Heart left ventricle (tissue), 16 donors: ENCODE measurements around the gene ADCY3. TPM values are rescaled to one million over a fixed set of nuclear protein-coding genes. Genes with fewer than 3 reads are reported as not detected.

Experiments used
- ATAC-seq, 4 donors: fragments of 200-7000 bp; cut with Tn5 transposase; one replicate each; pipeline ENCODE4 v1.9.1; 2020 to 2022; ENCODE audit warnings: moderate library complexity in 4 of 4, mild to moderate bottlenecking in 3 of 4, moderate number of reproducible peaks in 1 of 4
- DNase-seq, 5 donors: peaks; one replicate each; pipeline ENCODE4 v3.0.0-alpha.2; 2020
- H3K27ac ChIP-seq, 12 donors: fragments of 200-600 bp; sonication (generic) in 4 of 12; one replicate each; pipeline versions ENCODE4 v1.5.0 to v1.8.0; 2016 to 2022; ENCODE audit warnings: mild to moderate bottlenecking in 2 of 12
- H3K27me3 ChIP-seq, 9 donors: fragments of 200-600 bp; sonication (generic) in 2 of 9; one replicate each; pipeline versions ENCODE4 v1.5.1 to v1.8.0; 2016 to 2022; ENCODE audit warnings: mild to moderate bottlenecking in 3 of 9
- H3K36me3 ChIP-seq, 9 donors: fragments of 200-600 bp; sonication (generic) in 2 of 9; one replicate each; pipeline versions ENCODE4 v1.5.0 to v1.8.0; 2018 to 2022; ENCODE audit warnings: mild to moderate bottlenecking in 2 of 9
- H3K4me1 ChIP-seq, 12 donors: fragments of 200-600 bp; sonication (generic) in 4 of 12; one replicate each; pipeline versions ENCODE4 v1.5.0 to v1.8.0; 2016 to 2022; ENCODE audit warnings: mild to moderate bottlenecking in 3 of 12
- H3K4me3 ChIP-seq, 12 donors: fragments of 200-600 bp; sonication (generic) in 4 of 12; one replicate each; pipeline versions ENCODE4 v1.5.0 to v1.8.0; 2017 to 2022; ENCODE audit warnings: mild to moderate bottlenecking in 9 of 12, moderate library complexity in 4 of 12
- H3K9me3 ChIP-seq, 12 donors: fragments of 200-600 bp; sonication (generic) in 4 of 12; one replicate each; pipeline versions ENCODE4 v1.5.0 to v1.8.0; 2016 to 2022; ENCODE audit warnings: mild to moderate bottlenecking in 1 of 12
- POLR2A ChIP-seq, 2 donors: fragments of 450-650 bp; IDR thresholded peaks; one replicate each; pipeline ENCODE4 v1.6.1; 2017; ENCODE audit warnings: antibody characterized with exemption in 2 of 2, mild to moderate bottlenecking in 2 of 2, moderate library complexity in 2 of 2
- WGBS, 4 donors: extraction: QIAGEN DNeasy Blood & Tissue Kit in 2 of 4; methylation state at CpG; one replicate each; pipeline versions ENCODE4 v1.1.5 to v1.1.7; 2013 to 2018; 5-methylcytosine and 5-hydroxymethylcytosine counted together
- intact Hi-C, 10 donors: fragments of 100-400 bp; cut with DNase I; formaldehyde crosslinking; loops; one replicate each; pipeline versions ENCODE4 v1.11.1 to v1.14.2; 2022
- polyA plus RNA-seq, 2 donors: library from polyadenylated mRNA; stranded (reverse); fragments of 200-250 nt; gene quantifications; one replicate each; pipeline ENCODE4 v1.2.3, GENCODE V29; 2013
- total RNA-seq, 9 donors: library from RNA; depleted of rRNA in 2 of 9; stranded (reverse); fragments of >200 nt in 2 of 9; fragmentation: NEBNext Ultra II Directional in 3 of 9; extraction: Animal tissue kit (Norgen Biotek cat#: 25700) in 3 of 9; gene quantifications; one replicate each; pipeline versions ENCODE4 v1.1.0 to v1.2.4, GENCODE V29; 2016 to 2023
- TF ChIP-seq, protein P1 (sequence below), 12 donors: fragments of 200-600 bp; sonication (generic) in 4 of 12; IDR thresholded peaks; one replicate each; pipeline versions ENCODE4 v1.5.0 to v1.8.0; 2018 to 2022; ENCODE audit warnings: antibody characterized with exemption in 12 of 12, mild to moderate bottlenecking in 5 of 12
- donor health status: ischemic (EF 13 %, LVEDD 7.1; RV severe dilation, severe dysfunction).
- donor health status: healthy with polysubstance abuse.
- donor health status: DM: no; HTN: yes; CAD: no.
- donor health status: DM: no; HTN: no; CAD: no.
- donor health status: ischemic (EF 25% LVEDD 6.9; RV normal size, moderate dysfunction).
- donor health status: ischemic (EF 25% LVEDD 5.7; RV mildly dilated, moderate dysfunction).
- donor health status: healthy.
- donor health status: DM: yes; HTN: yes; CAD: no.
- donor health status: ischemic (EF 35%, LVEDD 5.7; RV mildly dilated, moderate dysfunction).
- donor health status: nonischemic (EF 11% LVEDD 7.7; RV severe dilation, severe dysfunction).
- donor health status: DM: yes; HTN: yes; CAD: no.
- donor health status: PGD.
- donor health status: ischemic (EF 29% LVEDD 5.4; RV normal size, mild dysfunction).
- donor health status: nonischemic (EF 23%, LVEDD 6.1; RV moderate dilation, normal function).

ADCY3 gene
- total and polyA plus RNA-seq, 11 donors: 9.3 to 36.0 (median 14.4) TPM

DNA sequence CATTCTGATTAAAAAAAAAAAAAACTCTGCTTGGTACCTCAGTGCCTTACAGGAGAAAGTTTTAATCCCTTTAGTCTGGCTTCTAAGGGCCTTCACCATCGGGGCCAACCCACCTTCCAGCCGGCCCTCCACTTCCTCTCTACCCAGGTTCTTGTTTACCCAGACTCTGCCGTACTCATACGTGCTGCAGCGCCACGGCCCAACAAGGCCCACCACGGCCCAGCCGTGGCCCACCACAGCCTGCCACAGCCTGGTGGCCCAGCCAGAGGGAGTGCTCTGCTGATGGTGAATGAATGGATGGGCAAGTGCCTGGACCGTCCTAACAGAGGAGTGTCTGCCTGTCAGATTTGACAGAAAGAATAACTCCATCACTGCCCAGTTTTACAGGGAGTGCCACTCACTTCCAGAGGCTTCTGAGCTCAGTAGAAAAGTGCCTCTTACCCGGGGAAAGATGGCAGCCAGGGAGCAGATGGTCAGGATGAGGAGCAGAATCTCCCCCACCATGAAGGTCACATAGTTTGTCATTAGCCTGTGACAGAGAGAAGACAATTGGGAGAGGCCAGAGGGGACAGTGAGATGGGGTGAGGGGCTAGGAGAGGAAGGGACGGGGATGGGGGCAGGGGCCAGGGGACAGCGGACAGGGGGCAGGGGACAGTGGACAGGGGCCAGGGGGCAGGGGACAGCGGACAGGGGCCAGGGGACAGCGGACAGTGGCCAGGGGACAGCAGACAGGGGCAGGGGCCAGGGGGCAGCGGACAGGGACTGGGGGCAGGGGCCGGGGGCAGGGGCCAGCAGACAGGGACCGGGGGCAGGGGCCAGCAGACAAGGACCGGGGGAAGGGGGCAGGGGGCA is 88.6 kb downstream of the ADCY3 start:
- WGBS, 4 donors: 78 to 90% (median 86%) methylated on average over 13 to 18 of the region's 18 CpGs
- DNase-seq (no peak), ATAC-seq (no peak)
- Histone ChIP-seq H3K27me3 (no peaks in the 10 kb centered on the region), H3K36me3 (peaks cover 0 to 25% (median 3%) of the 10 kb centered on the region in 9 donors), H3K4me3 (no peak overlapping the region), H3K27ac (no peak overlapping the region), H3K4me1 (peaks cover 0 to 16% (median 11%) of the 10 kb centered on the region in 12 donors), H3K9me3 (no peaks in the 10 kb centered on the region)
- TF ChIP-seq, protein P1, sequence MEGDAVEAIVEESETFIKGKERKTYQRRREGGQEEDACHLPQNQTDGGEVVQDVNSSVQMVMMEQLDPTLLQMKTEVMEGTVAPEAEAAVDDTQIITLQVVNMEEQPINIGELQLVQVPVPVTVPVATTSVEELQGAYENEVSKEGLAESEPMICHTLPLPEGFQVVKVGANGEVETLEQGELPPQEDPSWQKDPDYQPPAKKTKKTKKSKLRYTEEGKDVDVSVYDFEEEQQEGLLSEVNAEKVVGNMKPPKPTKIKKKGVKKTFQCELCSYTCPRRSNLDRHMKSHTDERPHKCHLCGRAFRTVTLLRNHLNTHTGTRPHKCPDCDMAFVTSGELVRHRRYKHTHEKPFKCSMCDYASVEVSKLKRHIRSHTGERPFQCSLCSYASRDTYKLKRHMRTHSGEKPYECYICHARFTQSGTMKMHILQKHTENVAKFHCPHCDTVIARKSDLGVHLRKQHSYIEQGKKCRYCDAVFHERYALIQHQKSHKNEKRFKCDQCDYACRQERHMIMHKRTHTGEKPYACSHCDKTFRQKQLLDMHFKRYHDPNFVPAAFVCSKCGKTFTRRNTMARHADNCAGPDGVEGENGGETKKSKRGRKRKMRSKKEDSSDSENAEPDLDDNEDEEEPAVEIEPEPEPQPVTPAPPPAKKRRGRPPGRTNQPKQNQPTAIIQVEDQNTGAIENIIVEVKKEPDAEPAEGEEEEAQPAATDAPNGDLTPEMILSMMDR (IDR thresholded peaks at IDR 0.05): no peak
- TF ChIP-seq POLR2A (IDR thresholded peaks at IDR 0.05): no peak
- intact Hi-C loops: no loop called here

DNA sequence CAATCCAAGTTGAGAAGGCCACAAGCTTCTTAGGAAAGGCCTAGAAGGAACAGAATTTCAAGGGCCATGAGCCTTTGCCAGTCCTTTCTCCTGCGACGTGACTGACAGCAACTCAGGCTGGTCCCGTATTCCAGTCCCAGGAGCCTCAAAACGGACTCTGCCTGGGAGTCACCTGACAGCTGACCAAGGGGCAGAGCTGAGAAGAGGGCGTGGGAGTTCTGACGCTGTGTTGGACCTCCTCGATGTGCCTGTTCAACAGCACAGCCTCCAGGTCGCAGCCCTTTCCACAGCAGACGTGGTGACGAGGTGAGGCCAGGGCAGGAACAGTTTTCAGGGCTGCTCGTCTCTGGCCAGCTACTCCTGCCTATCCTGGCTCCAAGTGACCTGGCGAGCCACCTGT is 89.3 kb downstream of the ADCY3 start:
- 87 to 94% (median 92%) methylated on average over 12 of the region's 12 CpGs for WGBS, 4 donors
- Histone ChIP-seq H3K27ac (no peak overlapping the region), H3K9me3 (no peaks in the 10 kb centered on the region), H3K4me3 (no peak overlapping the region), H3K36me3 (peaks cover 0 to 22% (median 0%) of the 10 kb centered on the region in 9 donors), H3K4me1 (peaks cover 0 to 16% (median 11%) of the 10 kb centered on the region in 12 donors), H3K27me3 (no peaks in the 10 kb centered on the region)
- intact Hi-C loops: no loop called here
- DNase-seq (no peak), ATAC-seq (no peak)
- TF ChIP-seq, protein P1 (IDR thresholded peaks at IDR 0.05): no peak
- no peak for TF ChIP-seq POLR2A (IDR thresholded peaks at IDR 0.05)

DNA sequence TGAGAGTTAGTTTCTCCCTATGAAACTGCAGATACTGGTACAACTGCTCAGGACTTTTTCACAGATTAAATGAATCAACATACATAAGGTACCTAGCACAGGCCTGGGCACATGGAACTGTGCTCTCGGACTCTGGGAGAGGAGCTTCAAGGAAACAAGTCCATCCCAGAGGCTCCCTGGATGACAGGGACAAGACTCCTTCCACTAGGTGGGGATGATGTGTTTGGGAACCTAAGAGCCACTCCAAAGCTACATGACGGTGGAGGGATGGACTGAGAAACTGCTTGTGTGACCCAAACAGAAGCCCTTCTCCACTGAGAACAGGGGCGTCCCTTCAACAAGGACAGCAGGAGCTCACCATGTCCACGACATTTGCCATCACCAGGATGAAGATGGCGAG is 89.7 kb downstream of the ADCY3 start:
- DNase-seq (no peak), ATAC-seq (no peak)
- WGBS, 4 donors: 86 to 95% (median 90%) methylated on average over 5 of the region's 5 CpGs
- Histone ChIP-seq H3K27ac (no peak overlapping the region), H3K4me3 (no peak overlapping the region), H3K36me3 (peaks cover 0 to 22% (median 0%) of the 10 kb centered on the region in 9 donors), H3K27me3 (no peaks in the 10 kb centered on the region), H3K9me3 (no peaks in the 10 kb centered on the region), H3K4me1 (peaks cover 0 to 16% (median 11%) of the 10 kb centered on the region in 12 donors)
- intact Hi-C loops: no loop called here
- TF ChIP-seq POLR2A (IDR thresholded peaks at IDR 0.05): no peak
- TF ChIP-seq, protein P1 (IDR thresholded peaks at IDR 0.05): peak in 3 of 12 donors; percentile 6 to 27 (median 11)

DNA sequence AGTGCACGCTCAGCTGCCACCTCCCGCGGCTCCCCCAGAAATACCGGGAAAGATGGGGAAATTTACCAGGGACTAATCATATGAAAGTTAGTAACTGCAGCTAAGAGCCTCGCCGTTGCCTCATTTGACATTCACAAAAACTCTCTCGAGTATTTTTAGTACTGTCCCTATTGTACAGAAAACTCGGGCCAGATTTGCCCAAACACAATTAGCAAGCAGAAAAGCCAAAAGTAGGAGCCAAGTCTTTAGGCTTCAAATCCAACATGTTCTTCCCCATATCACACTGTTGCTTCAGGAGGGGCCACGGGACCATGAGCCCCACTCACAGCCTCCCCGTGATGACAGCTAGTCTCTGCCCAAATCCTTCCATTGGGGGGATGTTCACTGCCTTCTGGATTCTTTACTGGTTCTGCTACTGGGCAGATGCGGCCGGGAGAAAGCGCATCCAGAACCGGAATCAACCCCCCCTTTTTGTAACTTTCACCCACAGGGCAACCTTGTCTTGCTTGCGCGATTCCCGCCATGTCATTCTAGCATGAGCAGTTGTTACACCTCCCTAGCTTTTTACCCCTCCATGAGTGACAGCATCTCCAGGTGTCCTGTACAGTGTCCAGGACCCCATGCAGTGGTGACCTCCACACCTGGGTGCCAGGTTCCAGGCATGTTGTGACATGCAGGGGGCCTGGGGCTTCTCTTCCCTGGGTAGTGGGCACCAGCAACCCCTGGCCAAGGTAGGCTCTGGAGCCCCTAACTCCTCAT is 91.6 kb downstream of the ADCY3 start:
- Histone ChIP-seq H3K4me1 (peaks cover 0 to 16% (median 11%) of the 10 kb centered on the region in 12 donors), H3K27me3 (no peaks in the 10 kb centered on the region), H3K27ac (no peak overlapping the region), H3K9me3 (no peaks in the 10 kb centered on the region), H3K4me3 (no peak overlapping the region), H3K36me3 (peaks cover 0 to 15% (median under 1%) of the 10 kb centered on the region in 9 donors)
- no peak for ATAC-seq
- intact Hi-C loops: loop anchor here in 3 of 10 donors (5.0 to 10.0 kb wide), 4 partner anchors 36 to 604 kb away; partner anchors contain the start of genes CENPO (in 1 of the 3) and PTRHD1 (in 1 of the 3)
- DNase-seq: no peak
- 72 to 81% (median 75%) methylated on average over 17 of the region's 17 CpGs for WGBS, 4 donors
- TF ChIP-seq POLR2A (IDR thresholded peaks at IDR 0.05): no peak
- TF ChIP-seq, protein P1 (IDR thresholded peaks at IDR 0.05): no peak
